Prostate gland (tissue), 2 donors: ENCODE measurements around the gene HERC3.

ENCODE experiments used
- CTCF ChIP-seq, 4 experiments: fragments of 200-600 bp in 2 of 4; fragments of 450-650 bp in 2 of 4; sonication (generic) in 2 of 4; IDR thresholded peaks; 1 replicate in 3 of 4; 2 replicates in 1 of 4; pipeline ENCODE4 v1.5.1; 2016 to 2019; ENCODE audit warnings: antibody characterized with exemption in 4 of 4, mild to moderate bottlenecking in 2 of 4, moderate library complexity in 2 of 4
- POLR2A ChIP-seq: fragments of 450-650 bp; IDR thresholded peaks from one replicate; pipeline ENCODE4 v1.6.1; 2016; ENCODE audit warnings: antibody characterized with exemption, mild to moderate bottlenecking

- TF ChIP-seq CTCF (IDR thresholded peaks at IDR 0.05) (no peak), POLR2A (no peak)
Measured at GRCh38 chr4:88734403-88734949, 142.2 kb downstream of the HERC3 start.
